Fibroblast of skin of abdomen (primary cell): ENCODE data around the gene SPCS2.
"Not testable (repeated sequence)": the region's sequence is repeated elsewhere in the genome, so short reads cannot be mapped to it uniquely, and the experiment has no call there.

ENCODE experiments used
- DNase-seq: peaks from one replicate; pipeline ENCODE4 v3.0.0-alpha.2; 2013

Gene SPCS2

DNA sequence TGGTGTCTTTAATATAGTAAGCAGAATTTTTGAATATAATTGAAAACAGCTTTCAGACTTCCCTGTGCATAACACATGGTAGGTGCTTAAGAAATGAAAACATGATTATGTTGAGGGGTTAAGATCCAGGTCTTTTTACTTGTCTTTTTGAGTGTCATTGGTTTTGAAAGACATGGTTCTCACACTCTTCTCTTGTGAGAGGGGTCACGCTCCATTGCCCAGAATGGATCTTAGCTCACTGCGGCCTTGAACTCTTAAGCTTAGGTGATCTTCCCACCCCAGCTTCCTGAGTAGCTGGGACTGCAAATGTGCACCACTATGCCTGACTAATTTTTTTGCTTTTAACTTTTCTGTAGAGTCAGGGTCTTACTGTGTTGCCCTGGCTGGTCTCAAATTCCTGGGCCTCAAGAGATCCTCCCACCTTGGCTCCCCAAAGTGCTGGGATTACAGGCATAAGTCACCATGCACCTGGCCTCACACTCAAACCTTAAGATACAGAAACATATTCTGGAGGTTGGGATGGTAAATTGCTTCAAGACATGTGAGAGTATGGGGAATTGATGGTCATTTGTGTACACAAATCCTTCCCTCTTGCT, 1.4 kb downstream of the SPCS2 start:
- no peak for DNase-seq

DNA sequence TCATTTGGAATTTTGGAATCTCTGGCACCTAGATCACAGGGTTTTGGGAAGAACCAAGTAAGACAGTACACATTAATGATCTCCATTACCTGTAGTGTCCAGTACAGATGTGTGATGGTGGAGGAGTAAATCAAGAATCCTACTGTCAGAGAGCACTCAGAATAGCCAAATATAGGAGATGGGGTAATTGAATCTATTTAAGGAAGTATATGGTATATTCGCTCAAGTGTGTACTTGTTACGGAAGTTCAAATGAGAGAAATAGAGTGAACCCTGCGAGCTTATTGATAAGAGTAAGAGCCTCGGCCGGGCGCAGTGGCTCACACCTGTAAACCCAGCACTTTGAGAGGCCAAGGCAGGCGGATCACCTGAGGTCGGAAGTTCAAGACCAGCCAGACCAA, 2.2 kb downstream of the SPCS2 start:
- DNase-seq = no peak

DNA sequence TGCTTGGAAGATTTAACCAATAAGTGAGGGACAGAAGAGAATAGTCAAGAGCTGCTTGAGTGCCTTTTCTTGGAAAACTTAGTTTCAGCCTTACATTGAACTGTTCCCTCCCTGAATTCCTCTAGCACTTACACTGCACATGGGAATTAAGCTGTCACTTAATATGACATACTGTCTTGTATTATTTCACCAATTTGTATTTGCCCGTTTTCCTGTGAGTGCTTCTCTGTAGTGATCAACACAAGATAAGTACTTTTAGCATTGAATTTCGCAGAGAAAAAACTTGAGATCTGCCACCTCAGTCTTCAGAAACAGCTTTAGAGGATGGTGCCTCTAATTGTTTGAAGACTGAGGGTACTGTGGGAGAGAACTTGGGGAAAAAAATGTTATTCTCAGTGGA, 3.7 kb downstream of the SPCS2 start:
- DNase-seq = no peak

DNA sequence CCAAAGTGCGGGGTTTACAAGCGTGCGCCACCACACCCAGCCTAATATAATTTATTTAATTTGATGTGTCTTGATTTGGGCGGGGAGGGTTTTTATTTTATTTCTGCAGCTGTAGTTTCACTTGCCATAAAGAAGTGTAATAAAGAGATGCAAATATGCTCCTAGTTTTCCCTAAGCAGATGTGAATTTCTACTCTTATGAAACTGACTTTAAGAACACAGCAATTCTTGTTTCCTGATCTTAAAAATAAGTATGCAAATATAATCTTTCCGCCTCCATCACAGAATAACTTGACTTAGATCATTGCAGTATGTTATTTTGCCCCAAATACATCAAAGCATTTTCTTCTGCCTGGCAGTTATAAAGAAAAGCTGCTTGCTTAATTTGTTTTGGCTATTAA, 4.4 kb downstream of the SPCS2 start:
- no peak for DNase-seq

DNA sequence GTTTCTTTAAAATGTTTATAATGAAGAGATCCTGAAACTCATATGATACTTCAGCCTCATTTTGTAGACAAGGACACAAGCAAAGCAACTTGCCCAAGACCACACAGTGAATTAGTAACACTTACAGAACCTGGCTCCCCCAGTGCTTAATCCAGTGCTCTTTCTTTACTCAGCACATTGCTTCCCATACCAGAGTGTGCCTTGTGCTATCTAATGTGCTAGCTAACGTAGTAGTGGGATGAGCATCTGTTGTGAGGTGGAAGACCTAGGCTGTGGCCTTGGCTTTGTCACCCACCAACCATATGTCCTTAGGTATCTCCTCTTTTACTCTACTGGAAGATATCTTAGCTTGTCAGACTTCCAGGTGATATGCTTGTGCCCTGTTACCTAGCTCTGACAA, 5.1 kb downstream of the SPCS2 start:
- no peak for DNase-seq

DNA sequence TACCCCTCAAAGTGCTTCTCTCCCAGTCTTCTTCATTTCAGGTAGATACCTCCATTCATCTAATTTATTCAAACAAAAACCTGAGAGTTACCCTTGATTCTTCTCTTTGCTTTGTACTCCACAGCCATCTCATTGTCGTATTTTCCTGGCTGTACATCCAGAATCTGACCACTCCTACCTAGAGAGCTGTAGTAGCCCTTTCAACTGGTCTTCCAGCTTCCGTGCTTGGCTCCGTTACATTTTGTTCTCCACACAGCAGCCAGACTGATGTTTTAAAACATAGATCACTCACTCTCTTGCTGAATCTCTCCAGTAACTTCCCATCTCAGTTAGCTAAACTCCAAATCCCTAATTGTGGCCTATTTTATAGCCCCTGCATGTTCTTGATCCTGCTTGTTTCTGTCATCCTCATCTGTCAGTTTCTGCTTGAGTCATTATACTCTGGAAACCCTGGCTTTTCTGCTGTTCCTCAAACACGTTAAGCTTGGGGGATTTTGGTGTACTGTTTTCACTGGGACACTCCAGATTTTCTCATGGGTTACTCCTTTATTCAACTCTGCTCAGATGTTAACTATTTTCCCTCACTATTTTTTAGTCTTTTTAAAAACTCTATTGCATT, 7.4 kb downstream of the SPCS2 start:
- DNase-seq = no peak

DNA sequence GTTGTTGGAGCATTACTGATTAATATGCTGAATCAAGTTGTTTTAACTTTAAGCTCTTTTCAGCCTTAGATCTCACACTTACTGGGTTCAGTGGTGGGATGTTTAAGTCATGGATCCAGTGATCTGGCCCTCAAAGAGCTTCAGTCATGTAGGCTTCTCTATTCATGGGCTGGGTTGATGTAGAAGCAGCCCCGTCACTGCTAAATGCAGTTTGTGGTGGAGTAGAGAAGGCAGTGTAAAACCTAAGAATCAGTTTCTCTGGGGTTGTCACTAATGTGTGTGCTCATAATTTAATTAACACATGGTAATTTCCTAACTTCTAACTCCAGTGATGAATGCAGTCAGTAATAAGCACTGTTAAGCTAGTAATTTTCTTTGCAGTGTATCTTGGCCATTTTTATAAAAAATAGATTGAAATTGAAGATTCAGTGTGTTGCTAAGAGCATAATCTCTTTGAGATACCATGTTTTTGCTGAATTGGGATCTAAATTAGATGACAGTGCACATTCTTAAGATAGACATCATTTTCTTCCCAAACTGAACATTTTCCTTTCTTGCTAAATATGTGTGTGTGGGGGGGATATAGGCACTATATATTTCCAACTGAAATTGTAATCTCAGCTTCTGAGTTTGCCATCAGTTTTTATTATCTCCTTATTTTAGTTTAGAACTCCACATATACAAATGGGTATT, 9.0 kb downstream of the SPCS2 start:
- DNase-seq = no peak

DNA sequence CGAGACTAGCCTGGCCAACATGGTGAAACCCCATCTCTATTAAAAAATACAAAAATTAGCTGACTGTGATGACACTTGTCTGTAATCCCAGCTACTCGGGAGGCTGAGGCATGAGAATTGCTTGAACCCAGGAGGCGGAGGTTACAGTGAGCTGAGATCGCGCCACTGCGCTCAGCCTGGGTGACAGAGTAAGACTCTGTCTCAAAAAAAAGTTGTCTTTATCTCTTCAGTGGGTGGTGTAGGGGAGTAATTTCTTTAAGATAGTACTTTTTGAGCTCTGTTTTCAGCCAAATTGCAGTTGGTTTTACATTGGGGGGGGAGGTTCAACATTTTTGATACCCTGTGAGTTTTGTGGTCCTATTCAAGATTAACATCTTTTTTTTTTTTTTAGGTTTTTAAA, 11.1 kb downstream of the SPCS2 start:
- not testable (repeated sequence) for DNase-seq

DNA sequence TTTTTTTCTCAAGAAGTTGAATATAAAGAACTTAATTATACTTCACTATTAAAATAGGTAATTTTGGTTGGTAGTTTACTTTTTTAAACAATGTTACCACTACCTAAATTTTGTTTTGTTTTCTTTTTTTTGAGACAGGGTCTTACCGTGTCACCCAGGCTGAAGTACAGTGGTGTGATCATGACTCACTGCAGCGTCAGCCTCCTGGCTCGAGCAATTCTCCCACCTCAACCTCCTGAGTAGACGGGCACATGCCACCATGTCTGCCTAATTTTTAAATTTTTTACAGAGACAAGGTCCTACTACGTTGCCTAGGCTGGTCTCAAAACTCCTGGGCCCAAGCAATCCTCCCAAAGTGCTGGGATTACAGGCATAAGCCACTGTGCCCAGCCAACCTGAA, 17.6 kb downstream of the SPCS2 start:
- no peak for DNase-seq

DNA sequence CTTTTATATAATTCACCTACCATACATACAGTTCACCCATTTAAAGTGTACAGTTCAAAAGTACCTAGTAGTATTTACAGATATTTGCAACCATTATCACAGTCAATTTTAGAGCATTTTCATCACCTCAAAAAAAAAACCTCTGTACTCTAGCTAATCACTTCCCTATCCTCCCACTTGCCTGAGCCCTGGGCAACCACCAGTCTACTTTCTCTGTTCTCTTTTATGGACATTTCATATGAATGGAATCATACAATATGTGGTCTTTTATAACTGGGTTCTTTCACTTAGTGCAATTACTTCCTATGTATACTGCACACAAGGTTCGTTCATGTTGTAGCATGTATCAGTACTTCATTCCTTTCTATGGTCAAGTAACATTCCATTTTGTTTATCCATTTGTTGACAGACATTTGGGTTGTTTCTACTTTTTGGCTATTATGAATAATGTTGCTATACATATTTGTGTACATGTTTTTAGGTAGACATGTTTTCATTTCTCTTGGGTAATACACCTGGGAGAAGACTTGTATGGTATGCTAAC, 21.9 kb downstream of the SPCS2 start:
- DNase-seq = no peak

DNA sequence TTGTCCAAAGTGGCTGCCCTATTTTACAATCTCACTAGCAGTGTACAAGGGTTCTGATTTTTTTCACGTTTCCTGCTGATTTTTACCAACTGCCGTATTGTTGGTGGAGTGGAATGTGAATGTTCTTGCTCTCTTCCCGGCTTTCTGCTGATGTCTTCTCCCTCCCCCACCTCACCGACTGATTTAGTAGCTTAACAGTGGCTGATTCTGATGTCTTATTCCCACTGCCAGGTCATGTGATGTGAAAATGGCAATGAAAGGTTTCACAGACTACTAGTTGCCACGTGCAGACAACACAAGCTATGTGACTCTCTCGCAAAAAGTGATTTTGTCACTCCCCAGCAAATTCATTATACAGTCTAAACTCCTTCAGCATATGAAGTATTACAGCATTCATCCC, 22.4 kb downstream of the SPCS2 start:
- DNase-seq = no peak

DNA sequence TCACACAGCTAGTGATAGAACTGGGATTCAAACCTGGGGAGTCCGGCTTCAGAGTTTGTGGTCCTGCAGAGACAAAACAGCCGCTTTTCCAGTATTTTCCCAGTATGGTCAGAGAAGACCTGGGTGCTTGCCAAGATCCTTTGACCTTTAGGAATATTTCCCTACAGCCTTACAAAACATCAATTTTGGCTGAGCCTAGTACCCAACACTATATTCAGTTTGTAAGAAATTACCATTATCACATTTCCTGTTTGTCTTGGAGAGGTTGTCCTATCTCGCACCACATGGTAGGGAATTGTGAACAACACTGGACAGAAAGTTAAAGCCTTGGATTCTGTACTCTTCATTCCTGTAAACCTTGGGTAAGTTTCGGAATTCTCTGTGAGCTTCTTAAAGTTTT, 29.0 kb downstream of the SPCS2 start:
- DNase-seq = no peak

DNA sequence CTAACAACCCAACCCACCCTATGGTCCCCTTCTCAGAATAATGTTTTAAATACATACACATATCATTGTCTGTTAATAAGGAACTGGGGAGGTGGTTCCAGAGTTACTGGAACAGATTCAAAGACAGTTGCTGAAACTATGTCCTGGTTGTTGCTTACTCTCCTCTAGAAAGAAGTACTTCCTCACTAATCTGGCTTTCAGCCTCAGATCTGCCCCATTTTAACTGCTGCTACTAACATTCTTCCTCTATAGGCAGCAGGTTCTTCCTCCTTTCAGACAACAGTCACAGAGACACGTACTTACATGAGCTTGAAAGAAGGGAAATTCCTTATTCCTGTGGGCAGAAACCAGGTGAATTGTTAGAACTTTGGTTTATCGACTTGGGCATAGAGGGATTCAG, 31.6 kb downstream of the SPCS2 start:
- no peak for DNase-seq

DNA sequence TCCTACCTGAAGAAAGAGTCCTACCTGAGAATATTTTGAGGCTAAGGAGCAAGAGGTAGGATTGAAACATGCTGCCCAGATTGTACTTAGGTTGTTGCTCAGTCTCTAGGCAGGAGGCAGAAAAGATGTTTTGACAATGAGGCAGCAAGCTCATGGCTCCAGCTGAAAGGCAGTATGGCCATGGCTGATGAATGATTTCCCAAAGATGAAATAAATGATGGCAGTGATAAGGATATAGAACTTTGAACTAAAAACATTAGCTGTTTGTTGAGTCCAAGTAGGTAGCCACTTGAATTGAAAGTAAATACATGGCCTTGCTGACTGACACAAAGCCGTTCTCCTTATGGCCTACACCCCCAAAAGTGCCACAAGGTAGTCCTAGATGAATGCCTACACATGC, 32.8 kb downstream of the SPCS2 start:
- no peak for DNase-seq

DNA sequence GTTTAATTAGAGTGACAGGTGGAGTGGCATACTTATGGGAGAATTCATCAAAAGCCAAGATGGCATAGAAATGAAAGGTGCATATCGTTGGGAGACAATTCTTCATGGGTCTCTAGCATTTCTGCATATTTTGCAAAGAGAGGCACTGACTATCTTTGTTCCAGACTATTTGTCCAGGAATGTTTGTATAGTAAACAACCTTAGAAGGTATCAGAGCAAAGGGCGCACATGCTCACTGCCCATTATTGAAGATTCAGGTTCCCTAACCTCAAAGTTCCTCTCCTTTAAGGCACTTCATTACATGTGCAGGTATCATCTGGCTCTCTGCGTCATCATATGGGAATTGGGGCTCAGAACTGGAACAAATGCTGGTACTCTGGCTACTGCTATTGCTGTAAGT, 35.0 kb downstream of the SPCS2 start:
- DNase-seq = no peak

DNA sequence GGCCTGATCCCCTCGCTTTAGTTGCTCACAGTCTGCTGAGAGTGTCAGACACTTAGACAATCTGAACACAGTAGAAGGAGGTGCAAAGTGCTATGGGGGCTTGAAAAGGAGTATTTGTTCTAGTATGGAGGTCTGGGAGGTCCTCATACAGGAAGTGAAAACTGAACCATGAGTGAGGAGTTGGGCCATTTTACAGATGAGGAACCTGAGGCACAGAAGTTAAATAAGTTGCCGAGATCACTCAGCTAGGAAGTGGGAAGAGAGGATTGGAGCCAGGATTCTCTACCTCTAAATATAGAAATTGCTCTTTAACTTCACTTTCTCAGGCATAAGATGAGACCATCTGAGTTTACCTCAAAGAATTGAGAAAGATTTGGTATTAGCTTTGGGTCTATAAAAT, 35.7 kb downstream of the SPCS2 start:
- DNase-seq = no peak

DNA sequence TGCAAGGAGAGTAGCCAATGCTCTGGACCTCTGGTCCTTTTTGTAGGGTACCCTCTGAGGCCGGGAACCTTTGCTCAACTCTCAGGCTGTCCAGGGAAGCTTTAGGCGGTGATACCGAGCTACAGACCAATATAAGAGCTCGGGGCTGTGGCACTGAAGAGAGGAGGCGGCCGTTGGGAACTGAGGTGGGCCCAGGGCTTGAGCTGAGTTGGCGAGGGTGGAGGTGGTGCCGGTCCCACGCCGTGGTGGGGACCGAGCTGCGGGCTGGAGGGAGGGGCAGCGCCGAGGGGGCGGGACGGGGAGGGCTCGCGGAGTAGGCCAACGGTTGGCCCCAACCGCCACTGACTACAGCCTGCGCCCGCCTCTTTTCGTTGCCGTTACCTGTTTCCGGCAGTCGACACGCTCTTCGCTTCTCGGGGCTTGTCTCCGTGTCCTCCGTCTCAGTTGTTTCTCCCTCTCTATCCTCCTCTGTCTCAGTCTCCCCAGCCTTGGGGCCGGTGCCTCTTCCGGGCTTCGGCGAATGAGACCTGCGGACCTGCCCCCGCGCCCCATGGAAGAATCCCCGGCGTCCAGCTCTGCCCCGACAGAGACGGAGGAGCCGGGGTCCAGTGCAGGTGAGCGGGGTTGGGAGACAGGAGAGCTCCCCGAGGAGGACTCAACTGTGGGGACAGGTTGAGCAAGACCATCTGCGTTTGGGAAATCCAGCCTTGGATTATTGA, 39.6 kb downstream of the SPCS2 start, which contains the start of gene NEU3:
TSS of gene NEU3 (plus strand) at position 393 of the 719 bp plus-strand sequence. CDS start at position 521, 128 bp downstream.
- peak; percentile 70 for DNase-seq

DNA sequence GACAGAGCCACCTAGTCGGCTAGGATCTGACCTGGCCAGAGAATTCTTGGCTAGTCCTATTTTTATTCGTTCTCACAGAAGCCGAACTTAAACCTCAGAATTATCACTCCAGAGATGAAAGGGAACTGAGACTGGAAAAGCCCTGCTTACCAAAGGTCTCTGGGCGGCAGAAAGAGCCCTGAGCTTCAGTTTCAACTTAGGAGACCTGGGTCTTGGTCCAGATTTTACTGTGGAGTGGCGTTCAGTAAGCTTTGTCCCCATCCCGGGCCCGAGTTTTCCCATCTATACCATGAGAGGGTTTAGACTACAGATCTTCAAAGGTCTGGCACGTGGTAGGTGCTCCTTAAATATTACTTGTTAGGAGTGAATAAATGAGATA, 40.2 kb downstream of the SPCS2 start:
- peak; percentile 5 for DNase-seq

DNA sequence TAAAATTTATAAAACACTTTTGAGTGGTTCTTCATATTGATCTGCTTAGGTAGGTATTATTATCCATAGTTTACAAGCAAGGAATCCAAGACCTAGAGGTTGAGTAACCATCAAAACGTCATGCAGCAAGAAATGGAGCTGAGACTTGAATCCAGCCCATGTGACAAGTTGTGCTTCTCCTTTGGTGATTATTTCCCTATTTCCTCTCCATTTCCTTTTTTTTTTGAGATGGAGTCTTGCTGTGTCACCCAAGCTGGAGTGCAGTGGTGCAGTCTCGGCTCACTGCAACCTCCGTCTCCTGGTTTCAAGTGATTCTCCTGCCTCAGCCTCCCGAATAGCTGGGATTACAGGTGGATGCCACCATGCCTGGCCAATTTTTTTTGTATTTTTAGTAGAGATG, 41.1 kb downstream of the SPCS2 start:
- DNase-seq = not testable (repeated sequence)

DNA sequence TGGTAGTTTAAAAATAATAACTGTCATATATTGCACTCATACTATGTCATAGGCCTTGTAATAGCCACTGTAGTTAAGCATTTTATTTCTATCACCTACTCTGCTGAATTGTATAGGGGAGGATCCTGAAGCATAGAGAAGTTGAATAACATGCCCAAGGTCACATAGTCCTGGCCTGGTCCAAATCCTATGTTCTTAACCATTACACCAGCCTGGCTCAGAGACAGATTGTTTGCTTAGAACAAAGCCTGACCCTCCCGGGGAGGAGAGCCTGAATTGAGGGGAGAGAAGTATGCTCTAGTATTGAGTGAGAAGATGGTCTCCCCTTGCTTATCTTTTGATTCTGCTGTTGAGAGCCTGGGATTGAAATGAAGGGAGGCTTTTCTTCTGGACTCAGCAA, 41.9 kb downstream of the SPCS2 start:
- no peak for DNase-seq

DNA sequence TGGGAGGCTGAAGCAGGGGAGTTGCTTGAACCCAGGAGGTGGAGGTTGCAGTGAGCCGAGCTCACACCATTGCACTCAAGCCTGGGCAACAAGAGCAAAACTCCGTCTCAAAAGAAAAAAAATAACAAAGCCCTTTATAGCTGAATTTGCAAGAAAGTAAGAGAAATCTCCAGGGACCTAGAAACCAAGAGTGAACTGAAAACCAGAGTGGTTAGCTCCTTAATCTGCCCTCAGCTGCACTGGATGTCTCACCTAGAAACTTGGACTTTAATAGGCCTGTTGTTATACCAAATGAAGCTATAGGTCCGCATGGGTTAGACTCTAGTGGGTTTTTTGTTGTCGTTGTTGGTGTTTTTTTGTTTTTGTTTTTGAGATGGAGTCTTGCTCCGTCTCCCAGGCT, 43.8 kb downstream of the SPCS2 start:
- DNase-seq = no peak

DNA sequence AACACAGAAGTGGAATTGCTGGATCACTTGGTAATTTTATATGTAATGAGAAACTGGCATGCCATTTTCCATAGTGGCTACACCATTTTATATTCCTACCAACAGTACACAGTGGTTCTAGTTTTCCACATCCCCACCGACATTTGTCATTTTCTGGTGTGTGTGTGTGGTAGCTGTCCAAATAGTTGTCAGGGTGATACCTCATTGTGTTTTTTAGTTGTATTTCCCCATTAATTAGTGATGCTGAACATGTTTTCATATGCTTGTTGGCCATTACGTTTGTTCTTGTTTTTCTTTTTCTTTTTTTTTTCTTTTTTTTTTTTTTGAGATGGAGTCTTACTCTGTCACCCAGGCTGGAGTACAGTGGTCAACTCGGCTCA, 51.9 kb downstream of the SPCS2 start:
- no peak for DNase-seq

DNA sequence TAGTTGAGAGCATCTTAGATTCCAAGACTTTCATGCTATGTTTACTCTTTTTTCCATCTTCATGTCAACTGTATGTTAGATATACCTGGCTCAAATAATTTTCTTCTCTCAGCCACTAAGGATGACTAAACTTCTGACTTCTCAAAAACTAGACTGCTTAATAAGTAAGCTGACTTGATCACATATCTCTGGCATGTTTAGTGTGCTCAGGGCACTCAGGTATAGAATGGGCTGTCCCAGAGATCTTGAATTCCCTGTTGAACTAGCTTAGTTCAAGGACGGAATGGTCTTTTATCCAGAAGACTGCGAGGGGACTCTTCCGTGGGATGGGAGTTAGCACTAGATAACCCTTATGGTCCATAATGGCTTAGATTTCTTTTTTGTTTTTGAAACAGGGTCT, 52.6 kb downstream of the SPCS2 start:
- no peak for DNase-seq
